ENCODE results near the gene AUNIP.

Gene AUNIP

DNA sequence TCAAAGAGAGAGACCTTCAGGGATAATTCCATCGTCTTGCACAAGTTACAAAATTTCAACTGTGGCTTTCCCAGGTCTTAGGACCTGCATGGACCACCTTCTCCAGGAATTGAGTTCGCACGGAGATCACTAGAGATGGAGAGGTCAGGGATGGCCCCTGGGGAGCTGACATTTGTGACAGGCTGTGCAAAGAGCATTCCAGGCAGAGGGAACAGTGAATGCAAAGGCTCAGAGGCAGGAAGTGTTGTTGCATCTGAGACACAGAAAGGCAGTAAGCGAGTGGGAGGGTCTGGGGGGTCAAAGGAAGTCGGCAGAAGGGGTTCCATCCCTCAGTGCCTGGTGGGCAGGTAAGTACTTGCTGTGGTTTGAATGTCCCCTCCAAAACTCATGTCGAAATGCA is 68.8 kb downstream of the AUNIP start:
- TF ChIP-seq, protein P1, sequence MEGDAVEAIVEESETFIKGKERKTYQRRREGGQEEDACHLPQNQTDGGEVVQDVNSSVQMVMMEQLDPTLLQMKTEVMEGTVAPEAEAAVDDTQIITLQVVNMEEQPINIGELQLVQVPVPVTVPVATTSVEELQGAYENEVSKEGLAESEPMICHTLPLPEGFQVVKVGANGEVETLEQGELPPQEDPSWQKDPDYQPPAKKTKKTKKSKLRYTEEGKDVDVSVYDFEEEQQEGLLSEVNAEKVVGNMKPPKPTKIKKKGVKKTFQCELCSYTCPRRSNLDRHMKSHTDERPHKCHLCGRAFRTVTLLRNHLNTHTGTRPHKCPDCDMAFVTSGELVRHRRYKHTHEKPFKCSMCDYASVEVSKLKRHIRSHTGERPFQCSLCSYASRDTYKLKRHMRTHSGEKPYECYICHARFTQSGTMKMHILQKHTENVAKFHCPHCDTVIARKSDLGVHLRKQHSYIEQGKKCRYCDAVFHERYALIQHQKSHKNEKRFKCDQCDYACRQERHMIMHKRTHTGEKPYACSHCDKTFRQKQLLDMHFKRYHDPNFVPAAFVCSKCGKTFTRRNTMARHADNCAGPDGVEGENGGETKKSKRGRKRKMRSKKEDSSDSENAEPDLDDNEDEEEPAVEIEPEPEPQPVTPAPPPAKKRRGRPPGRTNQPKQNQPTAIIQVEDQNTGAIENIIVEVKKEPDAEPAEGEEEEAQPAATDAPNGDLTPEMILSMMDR (IDR thresholded peaks at IDR 0.05): no peak

DNA sequence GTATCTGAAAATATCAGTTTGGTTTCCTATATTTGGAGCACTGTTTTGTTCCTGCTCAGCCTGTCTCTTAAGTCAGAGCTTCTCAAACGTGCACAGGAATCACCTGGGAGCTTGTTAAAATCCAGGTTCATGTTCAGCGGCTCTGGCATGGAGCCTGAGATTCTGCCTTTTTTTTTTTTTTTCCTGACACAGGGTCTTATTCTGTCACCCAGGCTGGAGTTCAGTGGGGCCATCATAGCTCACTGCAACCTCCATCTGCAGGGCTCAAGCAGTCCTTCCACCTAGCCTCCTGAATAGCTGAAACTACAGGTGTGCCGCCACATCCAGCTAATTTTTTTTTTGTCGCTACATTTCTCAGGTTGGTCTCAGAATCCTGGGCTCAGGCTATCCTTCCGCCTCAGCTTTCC is 71.5 kb downstream of the AUNIP start:
- TF ChIP-seq, protein P1 (IDR thresholded peaks at IDR 0.05): no peak

DNA sequence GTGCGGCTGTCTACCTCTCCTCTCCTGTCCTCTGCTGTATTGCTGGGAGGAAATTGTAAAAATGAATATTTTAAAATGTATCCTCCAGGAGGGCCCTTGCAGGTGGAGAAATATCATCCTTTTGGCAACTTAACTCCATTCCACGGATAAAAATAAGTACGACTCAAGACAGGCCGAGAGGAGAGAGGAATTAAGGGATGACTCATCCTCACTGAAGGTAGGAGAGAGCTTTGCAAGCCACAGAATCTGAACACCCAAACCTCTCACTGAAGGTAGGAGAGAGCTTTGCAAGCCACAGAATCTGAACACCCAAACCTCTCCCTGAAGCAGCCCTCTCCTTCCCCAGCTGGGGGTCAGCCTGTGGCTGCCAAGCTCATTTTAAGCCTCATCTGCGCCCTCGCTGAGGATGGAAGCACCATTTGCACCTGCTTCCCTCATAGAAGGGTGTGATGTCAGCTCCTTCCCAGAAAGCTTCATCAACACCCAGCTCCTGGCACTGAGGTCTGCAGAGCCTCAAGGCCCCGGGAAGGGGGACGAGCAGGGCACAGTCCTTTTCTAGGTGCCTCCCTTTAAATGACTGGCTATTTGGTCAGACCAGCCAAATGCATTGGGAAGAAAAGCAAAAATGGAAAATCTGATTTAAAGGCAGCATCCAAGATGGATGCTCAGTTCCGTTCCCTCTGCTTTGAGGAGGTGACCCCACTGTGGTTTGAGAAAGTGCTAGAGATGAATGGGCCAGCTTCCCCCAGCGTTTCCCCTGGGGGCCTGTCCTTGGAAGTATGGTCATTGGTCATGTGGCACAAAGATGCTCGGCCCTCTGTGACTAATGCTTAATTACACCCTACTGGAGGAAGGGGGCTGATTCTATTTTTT is 72.1 kb downstream of the AUNIP start:
- TF ChIP-seq, protein P1 (IDR thresholded peaks at IDR 0.05): no peak

DNA sequence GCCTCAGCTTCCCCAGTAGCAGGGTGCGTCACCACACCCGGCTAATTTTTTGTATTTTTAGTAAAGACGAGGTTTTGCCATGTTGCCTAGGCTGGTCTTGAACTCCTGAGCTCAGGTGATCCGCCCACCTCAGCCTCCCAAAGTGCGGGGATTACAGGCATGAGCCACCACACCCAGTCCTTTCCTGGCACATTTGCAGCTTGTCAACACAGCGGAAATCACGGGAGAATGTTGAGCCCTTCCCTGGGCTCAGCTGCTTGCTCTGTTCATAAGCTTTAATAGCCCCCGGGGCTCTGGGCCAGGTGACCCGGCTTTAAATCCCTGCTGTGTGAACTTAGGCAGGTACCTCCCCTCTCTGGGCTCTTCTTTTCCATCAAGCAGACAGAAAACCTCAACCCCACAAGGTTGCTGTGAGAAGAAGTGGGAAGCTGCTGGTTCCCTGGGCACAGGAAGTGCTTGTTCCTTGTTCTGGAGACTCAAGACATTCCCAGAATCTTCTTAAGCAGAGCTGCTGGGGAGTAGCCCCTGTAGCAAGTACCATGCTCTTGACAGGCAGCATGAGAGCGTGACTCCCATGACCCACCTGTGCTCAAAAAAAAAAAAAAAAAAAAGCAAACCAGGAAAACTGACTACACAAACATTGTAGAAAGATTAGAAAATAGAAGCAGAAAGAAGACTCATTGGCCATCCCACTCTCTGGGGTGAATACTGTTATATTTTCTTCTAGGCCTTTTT is 73.8 kb downstream of the AUNIP start:
- TF ChIP-seq, protein P1 (IDR thresholded peaks at IDR 0.05): no peak

DNA sequence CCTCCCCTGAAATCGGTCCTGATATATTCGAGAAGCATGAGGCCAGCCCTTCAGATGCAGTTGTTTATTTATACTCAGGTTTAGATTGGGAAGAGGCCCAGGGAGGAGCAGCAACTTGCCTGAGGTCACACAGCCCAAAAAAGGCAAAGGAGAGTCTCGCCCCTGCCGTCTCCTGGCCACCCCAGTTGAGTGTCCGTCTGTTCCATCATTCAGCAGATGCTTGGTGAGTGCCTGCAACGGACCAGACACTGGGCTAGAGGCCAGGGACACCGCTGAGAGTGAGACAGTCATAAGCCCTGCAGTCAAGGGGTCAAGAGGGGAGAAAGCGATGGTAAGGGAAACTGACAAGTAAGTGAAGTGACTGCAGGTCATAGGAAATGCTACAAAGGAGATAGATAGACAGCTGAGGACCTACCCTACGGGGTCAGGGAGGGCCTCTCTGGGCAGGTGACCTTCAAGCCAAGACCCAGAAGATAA is 74.6 kb downstream of the AUNIP start:
- TF ChIP-seq, protein P1 (IDR thresholded peaks at IDR 0.05): no peak

Measured in LNCAP (cell line).